ENCODE data around the gene IL15. TPM values are rescaled to one million over a fixed set of nuclear protein-coding genes. Genes with fewer than 3 reads are reported as not detected.

The IL15 gene
- total RNA-seq, 1 donor from 2014 or later, result 0.77 TPM

DNA sequence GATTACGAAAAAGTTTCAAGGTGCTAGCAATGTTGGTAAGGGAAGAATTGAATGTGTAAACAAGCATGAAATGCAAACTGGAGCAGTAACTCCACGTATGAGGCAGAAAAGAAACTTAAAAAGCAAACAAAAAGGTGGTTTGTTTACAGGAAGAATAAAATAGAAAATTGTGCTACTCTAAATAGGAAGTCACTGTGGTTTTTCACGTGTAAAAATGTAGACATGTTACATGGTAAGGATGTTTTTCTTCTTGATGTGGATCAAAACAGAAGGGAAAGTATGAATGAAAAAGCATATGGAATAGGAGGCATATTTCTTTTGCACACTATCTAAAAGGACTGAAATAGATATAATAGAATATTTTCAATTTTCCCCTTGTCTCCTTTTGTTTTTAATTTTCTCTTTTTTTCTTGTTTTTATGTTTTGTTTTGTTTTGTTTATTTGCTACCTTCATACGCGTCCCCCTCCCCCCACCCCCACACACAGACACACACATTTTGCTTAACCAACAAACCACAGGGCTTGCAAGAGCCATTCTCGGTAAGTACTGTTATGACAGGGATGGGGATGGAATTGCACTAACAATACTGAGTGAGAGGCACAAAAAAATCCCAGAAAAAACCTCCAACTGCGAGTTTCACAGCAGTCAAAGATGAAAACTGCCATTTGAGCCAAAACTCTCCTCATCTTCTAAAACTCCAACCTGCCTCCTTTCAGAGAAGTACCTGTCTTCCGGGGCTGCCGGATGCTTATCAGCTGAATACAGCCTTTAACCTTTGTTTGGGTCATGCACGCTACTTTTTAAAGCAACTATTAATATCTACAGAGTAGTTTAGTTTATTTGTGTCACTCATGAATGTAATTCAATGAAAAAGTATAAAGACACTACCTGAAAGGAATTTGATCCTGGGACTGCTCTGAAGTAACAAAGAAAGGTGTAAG lies 135.8 kb downstream of the IL15 start:
- H3K4me1 Mint-ChIP-seq (ENCODE audit: unreplicated experiment), result peaks cover 3% of the 10 kb centered on the region
- H3K27ac Mint-ChIP-seq, result no peak overlapping the region
- no peaks in the 10 kb centered on the region for H3K36me3 Mint-ChIP-seq
- TF ChIP-seq, protein P1, sequence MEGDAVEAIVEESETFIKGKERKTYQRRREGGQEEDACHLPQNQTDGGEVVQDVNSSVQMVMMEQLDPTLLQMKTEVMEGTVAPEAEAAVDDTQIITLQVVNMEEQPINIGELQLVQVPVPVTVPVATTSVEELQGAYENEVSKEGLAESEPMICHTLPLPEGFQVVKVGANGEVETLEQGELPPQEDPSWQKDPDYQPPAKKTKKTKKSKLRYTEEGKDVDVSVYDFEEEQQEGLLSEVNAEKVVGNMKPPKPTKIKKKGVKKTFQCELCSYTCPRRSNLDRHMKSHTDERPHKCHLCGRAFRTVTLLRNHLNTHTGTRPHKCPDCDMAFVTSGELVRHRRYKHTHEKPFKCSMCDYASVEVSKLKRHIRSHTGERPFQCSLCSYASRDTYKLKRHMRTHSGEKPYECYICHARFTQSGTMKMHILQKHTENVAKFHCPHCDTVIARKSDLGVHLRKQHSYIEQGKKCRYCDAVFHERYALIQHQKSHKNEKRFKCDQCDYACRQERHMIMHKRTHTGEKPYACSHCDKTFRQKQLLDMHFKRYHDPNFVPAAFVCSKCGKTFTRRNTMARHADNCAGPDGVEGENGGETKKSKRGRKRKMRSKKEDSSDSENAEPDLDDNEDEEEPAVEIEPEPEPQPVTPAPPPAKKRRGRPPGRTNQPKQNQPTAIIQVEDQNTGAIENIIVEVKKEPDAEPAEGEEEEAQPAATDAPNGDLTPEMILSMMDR (conservative IDR thresholded peaks at IDR 0.05), result no peak
- no peak overlapping the region for H3K4me3 Mint-ChIP-seq
- DNase-seq (ENCODE audit: extremely low spot score, unreplicated experiment), result no peak
- no peaks in the 10 kb centered on the region for H3K9me3 Mint-ChIP-seq
- no peaks in the 10 kb centered on the region for H3K27me3 Mint-ChIP-seq

DNA sequence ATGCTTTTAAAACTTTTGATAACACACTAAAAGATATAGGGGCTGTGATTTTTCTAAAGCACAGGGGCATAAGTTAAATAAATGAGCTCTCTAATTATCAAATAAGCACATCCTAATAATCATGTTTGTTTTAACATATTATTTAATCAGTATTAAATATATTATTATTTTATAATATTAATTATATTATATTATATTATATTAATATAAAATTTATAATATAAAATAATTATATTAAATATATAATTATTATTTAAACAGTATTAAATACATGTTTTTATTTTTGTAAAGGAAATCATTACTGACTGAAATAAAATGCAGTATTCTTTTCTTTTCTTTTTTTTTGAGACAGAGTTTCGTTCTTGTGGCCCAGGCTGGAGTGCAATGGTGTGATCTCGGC lies 136.5 kb downstream of the IL15 start:
- no peaks in the 10 kb centered on the region for H3K9me3 Mint-ChIP-seq
- H3K27ac Mint-ChIP-seq, result no peak overlapping the region
- DNase-seq (ENCODE audit: extremely low spot score, unreplicated experiment), result no peak
- H3K27me3 Mint-ChIP-seq, result no peaks in the 10 kb centered on the region
- TF ChIP-seq, protein P1 (conservative IDR thresholded peaks at IDR 0.05), result no peak
- no peaks in the 10 kb centered on the region for H3K36me3 Mint-ChIP-seq
- H3K4me1 Mint-ChIP-seq (ENCODE audit: unreplicated experiment), result peaks cover 3% of the 10 kb centered on the region
- no peak overlapping the region for H3K4me3 Mint-ChIP-seq

DNA sequence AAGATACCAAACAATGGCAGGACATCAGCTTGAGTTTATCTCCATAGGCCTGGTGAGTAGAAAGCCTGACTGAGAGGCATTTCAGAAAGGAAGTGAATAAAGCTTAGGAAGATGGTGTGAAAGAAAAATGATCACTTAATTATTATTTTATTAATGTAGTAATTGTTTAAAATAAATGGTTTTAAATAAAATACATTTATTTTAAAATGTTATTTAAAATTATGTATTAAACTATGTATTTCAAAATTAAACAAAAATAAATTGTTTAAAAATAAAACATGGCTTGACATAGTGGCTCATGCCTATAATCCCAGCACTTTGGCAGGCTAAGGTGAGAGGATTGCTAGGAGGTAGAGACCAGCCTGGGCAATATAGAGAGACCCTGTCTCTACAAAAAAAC lies 145.8 kb downstream of the IL15 start:
- Mint-ChIP-seq H3K9me3 (no peaks in the 10 kb centered on the region), H3K36me3 (no peaks in the 10 kb centered on the region), H3K4me1 (ENCODE audit: unreplicated experiment) (no peaks in the 10 kb centered on the region), H3K4me3 (no peak overlapping the region), H3K27me3 (no peaks in the 10 kb centered on the region), H3K27ac (no peak overlapping the region)
- TF ChIP-seq, protein P1 (conservative IDR thresholded peaks at IDR 0.05), result no peak
- DNase-seq (ENCODE audit: extremely low spot score, unreplicated experiment), result no peak
